ENCODE measurements around the gene KCNE2.

DNA sequence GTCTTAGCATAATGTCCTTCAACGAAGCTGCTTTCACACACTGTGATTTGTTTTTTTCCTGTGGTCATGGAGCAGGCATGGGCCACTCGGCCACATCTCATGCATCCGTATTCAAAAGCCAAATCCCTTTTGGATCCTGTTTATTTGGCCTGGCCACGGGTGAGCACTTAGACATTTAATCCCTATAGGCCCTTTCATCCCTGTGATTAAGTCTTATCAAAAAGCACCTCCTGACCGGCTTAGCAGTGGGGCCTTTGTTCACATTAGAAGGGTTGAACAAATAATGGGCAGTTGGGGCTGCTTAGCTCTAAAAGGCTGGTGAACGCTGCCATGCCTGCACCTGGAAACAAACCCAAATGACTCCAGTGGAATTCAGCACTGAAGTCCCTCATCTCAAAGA lies 2.0 kb downstream of the KCNE2 start:
- no peak for TF ChIP-seq EZH2 (IDR thresholded peaks at IDR 0.05; ENCODE audit: insufficient read depth, low read length)
- TF ChIP-seq, protein P1, sequence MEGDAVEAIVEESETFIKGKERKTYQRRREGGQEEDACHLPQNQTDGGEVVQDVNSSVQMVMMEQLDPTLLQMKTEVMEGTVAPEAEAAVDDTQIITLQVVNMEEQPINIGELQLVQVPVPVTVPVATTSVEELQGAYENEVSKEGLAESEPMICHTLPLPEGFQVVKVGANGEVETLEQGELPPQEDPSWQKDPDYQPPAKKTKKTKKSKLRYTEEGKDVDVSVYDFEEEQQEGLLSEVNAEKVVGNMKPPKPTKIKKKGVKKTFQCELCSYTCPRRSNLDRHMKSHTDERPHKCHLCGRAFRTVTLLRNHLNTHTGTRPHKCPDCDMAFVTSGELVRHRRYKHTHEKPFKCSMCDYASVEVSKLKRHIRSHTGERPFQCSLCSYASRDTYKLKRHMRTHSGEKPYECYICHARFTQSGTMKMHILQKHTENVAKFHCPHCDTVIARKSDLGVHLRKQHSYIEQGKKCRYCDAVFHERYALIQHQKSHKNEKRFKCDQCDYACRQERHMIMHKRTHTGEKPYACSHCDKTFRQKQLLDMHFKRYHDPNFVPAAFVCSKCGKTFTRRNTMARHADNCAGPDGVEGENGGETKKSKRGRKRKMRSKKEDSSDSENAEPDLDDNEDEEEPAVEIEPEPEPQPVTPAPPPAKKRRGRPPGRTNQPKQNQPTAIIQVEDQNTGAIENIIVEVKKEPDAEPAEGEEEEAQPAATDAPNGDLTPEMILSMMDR (IDR thresholded peaks at IDR 0.05; ENCODE audit: insufficient read depth, low read depth, low read length) = no peak

All from astrocyte (in vitro differentiated cells and primary cell).